NT2/D1 (cell line): ENCODE data around the gene CKS1B.
A peak's percentile ranks its signal among the peaks of the same experiment; 100 is the strongest.

Source experiments
- DNase-seq: peaks from one replicate; pipeline ENCODE4 v3.0.0-alpha.2; 2011; ENCODE audit warnings: low read depth, low spot score
- H3K27me3 ChIP-seq: 2 replicates; pipeline ENCODE4 v1.6.0; 2011; ENCODE audit warnings: mild to moderate bottlenecking; ENCODE audit not compliant: insufficient read length, insufficient read depth
- H3K36me3 ChIP-seq: 2 replicates; pipeline ENCODE4 v1.6.1; 2011; ENCODE audit warnings: mild to moderate bottlenecking, low read length, mixed read lengths; ENCODE audit not compliant: insufficient read depth, insufficient read length
- H3K4me1 ChIP-seq: 2 replicates; pipeline ENCODE4 v1.5.1; 2011; ENCODE audit not compliant: insufficient read depth, insufficient read length
- H3K4me3 ChIP-seq: 2 replicates; pipeline ENCODE4 v1.5.1; 2011; ENCODE audit warnings: low read depth; ENCODE audit not compliant: insufficient read length
- H3K9ac ChIP-seq: 2 replicates; pipeline ENCODE4 v1.6.0; 2011; ENCODE audit warnings: low read depth; ENCODE audit not compliant: insufficient read length
- H3K9me3 ChIP-seq: 2 replicates; pipeline ENCODE4 v1.5.1; 2011; ENCODE audit warnings: mild to moderate bottlenecking, low read length; ENCODE audit not compliant: insufficient read depth
- SUZ12 ChIP-seq: IDR thresholded peaks from 2 replicates; pipeline ENCODE4 v1.6.1; 2011; ENCODE audit not compliant: insufficient read length, insufficient read depth; ENCODE audit errors: extremely low read depth
- YY1 ChIP-seq: IDR thresholded peaks from 2 replicates; pipeline ENCODE4 v1.6.1; 2011; ENCODE audit not compliant: insufficient read length, insufficient read depth
- ZNF274 ChIP-seq: IDR thresholded peaks from 2 replicates; pipeline ENCODE4 v1.6.1; 2011; ENCODE audit warnings: mild to moderate bottlenecking, low read depth, low read length

The CKS1B gene

DNA sequence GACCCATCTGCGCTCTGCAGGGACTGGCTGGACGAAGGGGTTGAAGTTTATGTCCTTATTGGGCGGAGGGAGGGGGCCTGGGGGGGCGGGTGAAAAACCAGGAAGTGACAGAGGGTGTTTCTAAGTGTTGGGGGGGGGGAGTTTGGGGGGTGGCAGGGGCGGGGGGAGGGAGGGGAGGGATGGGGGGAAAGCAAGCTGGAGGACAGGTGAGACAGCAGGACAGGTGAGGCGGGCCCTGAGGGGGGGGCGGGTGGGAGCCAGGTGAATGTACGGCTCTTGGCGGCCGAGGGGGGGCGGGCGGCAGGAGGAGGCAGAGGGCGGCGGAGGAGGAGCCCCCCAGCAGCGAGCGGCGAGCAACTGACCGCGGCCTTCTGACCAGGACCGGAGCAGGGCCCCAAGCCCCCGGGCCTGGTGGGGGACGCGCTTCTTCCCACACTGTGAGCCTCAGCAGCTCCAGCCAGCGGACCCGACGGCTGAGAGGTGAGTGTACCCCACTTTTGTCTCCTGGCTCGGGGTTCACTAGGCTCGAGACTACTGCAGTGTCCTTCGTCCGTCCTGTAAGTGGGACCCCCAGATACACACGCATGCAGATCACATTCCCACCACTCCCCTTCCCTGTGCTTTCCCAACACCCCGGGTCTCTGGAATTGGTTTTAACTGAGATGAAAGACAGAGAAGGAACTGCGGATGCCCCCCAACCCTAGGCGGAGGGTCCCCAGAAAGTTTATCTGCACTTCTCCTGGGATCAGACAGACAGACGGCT is 28.2 kb downstream of the CKS1B start, which contains the start of gene ZBTB7B:
Gene ZBTB7B (plus strand): TSS at position 339 of the 763 bp plus-strand sequence. CDS start 11,859 bp downstream, outside the sequence.
- peaks cover 10% of the 10 kb centered on the region for H3K4me1 ChIP-seq
- no peaks in the 10 kb centered on the region for H3K36me3 ChIP-seq
- peak within 1 kb of the TSS; percentile 71 for H3K4me3 ChIP-seq
- H3K9me3 ChIP-seq: no peaks in the 10 kb centered on the region
- H3K9ac ChIP-seq: peak within 1 kb of the TSS; percentile 97
- H3K27me3 ChIP-seq: no peaks in the 10 kb centered on the region
- no peak for DNase-seq
- TF ChIP-seq YY1: no peak
- TF ChIP-seq ZNF274: no peak
- no peak for TF ChIP-seq SUZ12

DNA sequence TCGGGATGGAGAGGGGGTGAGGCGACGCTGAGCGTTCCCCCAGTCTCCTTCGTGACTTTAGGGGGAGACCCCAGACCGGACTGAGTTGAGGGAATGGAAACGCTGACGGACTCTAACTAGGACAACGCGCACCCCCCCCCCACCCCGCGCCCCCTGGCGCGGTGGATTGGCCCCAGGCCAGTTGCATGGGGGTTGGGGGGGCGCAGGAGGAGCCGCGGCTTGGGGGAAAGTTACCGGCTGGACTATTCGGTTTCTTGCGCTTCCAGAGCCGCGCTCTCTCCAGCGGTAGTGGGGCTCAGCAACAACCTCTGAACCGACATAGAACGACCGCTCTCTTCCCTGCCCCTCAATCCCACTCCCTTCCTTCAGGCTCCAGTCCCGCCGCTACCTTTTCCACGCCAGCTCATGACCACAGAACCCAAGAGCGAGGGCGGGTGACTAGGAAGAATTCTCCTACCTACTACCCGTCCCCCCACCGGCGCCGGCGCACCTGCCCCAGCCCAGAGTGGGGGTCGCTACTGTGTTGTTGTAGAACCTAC is 28.8 kb downstream of the CKS1B start:
- no peaks in the 10 kb centered on the region for H3K27me3 ChIP-seq
- H3K36me3 ChIP-seq: no peaks in the 10 kb centered on the region
- no peaks in the 10 kb centered on the region for H3K9me3 ChIP-seq
- peaks cover 14% of the 10 kb centered on the region for H3K4me1 ChIP-seq
- DNase-seq: no peak
- peak overlapping the region; percentile 55 for H3K4me3 ChIP-seq
- peak overlapping the region; percentile 71 for H3K9ac ChIP-seq
- TF ChIP-seq ZNF274 (no peak), YY1 (no peak), SUZ12 (no peak)

DNA sequence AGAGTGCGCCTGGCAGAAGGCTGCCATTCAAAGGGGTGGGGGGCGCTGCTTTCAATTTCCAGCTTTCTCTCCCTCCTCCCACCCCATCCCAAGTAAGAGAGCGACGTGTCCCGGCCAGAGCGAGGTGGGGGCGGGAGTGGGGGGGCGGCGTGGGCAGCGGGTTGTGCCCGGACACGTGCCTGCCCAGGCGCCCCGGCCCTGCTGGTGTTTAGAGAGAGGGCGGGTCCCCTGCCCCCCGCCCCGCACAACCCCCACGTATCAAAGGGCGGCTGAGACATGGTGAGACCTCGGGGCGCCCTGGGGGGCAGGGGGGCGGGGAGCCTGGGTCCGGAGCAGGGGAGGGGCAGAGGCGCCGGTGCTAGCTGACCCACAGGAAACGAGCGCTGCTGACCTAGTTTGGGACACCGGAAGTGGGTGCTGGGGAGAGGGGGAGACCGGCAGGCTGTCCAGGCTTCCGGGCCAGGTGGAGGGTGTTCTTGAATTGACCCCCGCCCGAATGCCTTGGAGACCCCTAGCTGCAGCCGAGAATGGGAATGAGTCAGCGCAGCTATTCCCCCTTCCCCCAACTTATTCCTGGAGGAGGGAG is 29.4 kb downstream of the CKS1B start:
- no peaks in the 10 kb centered on the region for H3K36me3 ChIP-seq
- no peak for TF ChIP-seq ZNF274
- TF ChIP-seq SUZ12: no peak
- TF ChIP-seq YY1: no peak
- H3K27me3 ChIP-seq: no peaks in the 10 kb centered on the region
- no peaks in the 10 kb centered on the region for H3K9me3 ChIP-seq
- DNase-seq: no peak
- H3K4me3 ChIP-seq: peak overlapping the region; percentile 55
- peak overlapping the region; percentile 71 for H3K9ac ChIP-seq
- H3K4me1 ChIP-seq: peaks cover 15% of the 10 kb centered on the region

DNA sequence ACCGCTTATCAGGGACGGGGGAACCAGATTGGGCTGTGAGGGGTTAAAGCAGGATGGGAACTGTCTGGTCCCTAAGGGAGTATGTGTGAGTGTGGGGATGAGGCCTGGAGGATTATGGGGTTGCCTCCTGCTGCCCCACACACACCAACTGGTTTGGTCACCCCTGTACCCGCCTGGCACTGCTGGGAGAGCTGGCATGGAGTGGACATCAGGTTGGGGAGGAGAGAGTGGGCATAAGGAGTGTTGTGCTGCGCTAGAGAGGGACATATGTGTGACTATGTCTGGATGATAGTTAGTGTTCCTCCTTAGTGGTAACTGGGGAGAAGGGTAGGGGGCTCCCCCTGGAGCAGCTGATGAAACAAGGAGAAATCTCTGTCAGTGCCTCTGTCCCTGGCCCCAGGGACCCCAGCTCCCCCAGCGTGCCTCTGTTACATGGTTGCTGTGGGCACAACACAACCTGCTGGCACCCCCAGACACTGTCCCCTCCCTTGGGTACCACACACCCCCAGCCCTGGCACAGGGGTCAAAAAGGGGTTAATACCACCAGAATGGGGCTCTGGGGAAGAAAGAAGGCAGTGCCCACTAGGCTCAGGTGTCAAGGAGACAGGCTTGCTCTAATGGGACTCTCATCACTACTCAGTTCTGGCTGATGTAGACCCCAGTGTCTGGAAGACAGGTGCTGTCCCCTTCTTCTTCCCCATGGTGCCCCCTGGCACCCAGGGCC is 30.0 kb downstream of the CKS1B start:
- TF ChIP-seq YY1 (no peak), ZNF274 (no peak), SUZ12 (no peak)
- H3K27me3 ChIP-seq: no peaks in the 10 kb centered on the region
- peaks cover 18% of the 10 kb centered on the region for H3K4me1 ChIP-seq
- peak overlapping the region; percentile 71 for H3K9ac ChIP-seq
- peak overlapping the region; percentile 55 for H3K4me3 ChIP-seq
- no peaks in the 10 kb centered on the region for H3K9me3 ChIP-seq
- DNase-seq: no peak
- H3K36me3 ChIP-seq: no peaks in the 10 kb centered on the region

DNA sequence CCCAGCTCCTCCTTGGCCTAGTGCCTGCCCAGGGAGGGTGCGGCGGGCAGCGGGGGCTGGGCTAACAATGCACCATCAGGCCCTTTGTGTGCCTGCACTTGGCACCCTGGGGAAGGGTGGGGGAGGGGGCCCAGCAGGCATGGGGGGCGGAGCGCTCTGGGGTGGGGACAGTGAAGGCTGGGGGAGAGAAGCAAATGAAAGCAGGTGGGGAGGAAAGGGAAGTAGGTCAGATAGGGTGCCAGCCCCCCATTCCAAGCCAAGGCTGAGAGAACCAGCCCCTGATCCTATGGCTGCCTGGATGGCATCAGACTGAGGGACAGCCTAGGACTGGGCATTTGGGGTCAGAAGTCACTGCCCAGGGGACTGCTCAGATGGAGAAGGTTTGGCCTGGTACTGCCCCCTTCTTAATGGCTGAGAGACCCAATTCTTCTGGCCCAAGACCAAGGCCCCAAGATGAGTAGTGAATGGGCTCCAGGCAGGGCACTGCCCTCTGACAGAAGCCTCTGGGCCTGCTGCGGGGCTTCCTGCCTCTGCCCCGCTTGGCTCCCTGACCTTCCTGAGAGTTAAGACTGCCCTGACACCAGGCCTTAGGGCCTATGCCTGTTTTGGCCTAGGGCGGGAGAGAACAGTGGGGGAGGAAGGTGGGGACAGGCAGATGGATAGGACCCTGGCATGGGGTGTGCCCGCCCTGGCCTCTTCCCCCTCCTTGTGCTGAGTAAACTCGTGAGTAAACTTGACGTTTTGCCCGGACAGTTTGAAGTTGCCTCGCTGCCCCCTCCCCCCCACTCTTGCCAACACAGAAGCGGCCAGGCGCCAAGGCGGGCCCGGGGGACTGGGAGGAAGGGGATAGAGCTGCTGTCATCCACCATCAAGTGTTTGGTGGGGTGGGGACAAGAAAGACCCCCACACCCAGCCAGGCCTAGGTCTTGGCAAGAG is 30.9 kb downstream of the CKS1B start:
- TF ChIP-seq YY1 (no peak), ZNF274 (no peak), SUZ12 (no peak)
- Histone ChIP-seq H3K4me1 (peaks cover 23% of the 10 kb centered on the region), H3K36me3 (no peaks in the 10 kb centered on the region), H3K9ac (peak overlapping the region; percentile 71), H3K4me3 (no peak overlapping the region), H3K27me3 (no peaks in the 10 kb centered on the region), H3K9me3 (no peaks in the 10 kb centered on the region)
- DNase-seq: no peak

DNA sequence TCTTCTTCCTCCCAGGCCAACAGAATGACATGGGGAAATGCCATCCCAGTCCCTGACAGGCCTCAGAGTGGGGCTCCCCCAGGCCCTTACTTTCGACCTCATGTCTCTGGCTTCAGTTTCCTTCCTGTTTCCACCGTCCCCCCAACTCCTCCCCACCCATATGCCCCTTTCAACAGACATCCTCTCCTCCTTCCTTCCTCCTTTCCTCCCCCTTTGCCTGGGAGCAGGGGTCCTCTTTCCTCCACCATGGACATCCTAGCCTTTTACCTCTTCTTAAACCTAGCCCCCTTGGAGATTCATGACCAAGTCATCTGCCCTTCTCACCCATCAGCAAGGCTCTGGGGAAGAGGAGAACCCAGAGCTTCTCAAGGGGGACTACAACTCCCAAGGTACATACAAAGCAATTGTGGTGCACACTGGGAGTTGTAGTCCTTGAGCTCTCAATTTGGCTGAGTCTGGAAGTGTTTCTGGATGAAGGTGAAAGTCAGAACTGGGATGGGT is 32.2 kb downstream of the CKS1B start:
- TF ChIP-seq ZNF274 (no peak), SUZ12 (no peak), YY1 (no peak)
- H3K4me3 ChIP-seq: no peak overlapping the region

More for the DNA sequence above, 32.2 kb downstream of the CKS1B start:
- no peaks in the 10 kb centered on the region for H3K27me3 ChIP-seq
- H3K9ac ChIP-seq: no peak overlapping the region
- H3K36me3 ChIP-seq: no peaks in the 10 kb centered on the region
- no peak for DNase-seq
- H3K9me3 ChIP-seq: no peaks in the 10 kb centered on the region
- peaks cover 34% of the 10 kb centered on the region for H3K4me1 ChIP-seq
